NCI-H2107 treated with DMSO at 0.1 percent for 48 hours (cell line): ENCODE results near the gene ARNT2.

Source experiments
- DNase-seq: peaks from one replicate; lab custom pipeline; 2025; ENCODE audit not compliant: unreplicated experiment; lab: John Stamatoyannopoulos, UW

Gene ARNT2

DNA sequence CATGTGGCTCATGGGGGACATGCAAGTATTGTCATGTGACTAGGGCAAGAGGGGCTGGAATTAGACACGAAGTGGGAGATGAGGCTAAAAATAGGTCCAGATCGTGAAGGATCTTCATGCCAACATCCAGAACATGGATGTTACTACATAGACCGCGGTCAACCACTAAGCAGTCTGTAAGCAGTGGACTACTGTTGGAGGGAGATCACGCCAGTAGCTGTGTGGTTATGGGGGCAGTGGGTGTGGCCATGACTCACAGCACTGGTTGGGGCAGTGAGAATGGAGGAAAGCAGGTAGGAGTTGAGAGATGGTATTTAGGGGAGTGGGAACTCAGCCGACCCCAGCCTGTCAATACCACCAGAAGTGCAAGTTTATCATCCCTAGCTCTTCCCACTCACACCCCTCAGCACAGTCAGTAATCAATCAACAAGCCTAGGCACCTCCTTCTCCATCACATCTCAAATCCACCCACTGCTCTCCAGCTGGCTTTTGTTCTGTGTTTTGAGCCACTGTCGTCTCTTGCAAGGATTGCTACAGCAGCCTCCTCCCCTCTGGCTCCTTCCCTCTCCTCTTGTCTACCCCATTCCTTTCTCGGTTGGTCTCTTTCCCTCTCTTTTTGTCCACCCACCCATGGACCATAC is 183.8 kb downstream of the ARNT2 start:
- no peak for DNase-seq

DNA sequence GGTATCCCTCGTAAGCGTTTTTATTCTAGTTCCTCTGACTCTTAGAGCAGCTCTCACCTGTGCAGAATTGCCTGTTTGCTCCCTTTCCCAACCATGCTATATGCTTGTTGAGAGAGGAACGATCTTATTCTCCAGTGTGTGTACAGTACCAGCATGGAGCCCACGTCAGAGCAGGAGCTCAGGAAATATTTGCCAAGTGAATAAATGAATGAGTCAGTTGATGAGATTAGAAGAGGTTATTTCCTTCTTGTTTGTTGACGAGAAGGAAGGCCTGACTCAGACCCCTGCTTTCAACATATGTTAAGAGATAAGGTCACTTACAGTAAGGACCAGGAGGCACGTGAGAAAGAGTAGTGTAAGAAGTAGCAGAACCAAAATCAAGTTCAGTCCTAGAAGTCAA is 184.6 kb downstream of the ARNT2 start:
- DNase-seq, result no peak

DNA sequence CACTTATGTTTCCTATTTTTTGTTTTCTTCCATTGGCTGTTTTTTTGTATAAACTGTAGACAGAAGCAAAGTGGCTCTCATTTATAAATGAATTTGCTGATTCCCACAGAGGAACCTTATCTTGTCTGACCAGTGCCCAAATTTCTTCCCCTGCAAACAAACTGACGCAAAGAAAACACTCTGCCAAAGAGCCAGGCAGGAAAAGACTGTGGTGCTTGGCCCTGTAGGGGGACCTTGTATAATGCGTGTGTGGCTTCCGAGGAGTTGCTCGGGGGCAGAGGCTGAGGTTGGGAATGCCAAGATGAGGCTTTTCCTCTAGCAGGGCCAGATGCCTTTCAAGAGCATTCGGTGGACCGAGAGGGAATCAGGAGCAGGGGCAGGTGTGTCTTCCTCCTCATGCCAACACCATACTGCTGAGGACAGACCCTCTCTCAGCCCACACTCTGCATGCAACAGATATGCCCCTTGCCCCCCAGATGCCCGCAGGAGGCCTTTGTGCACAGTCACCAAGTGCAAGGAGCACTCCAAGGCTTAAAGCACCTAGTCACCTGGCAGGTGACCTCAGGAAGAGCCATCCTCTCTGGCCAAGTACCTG is 186.7 kb downstream of the ARNT2 start:
- DNase-seq, result no peak

DNA sequence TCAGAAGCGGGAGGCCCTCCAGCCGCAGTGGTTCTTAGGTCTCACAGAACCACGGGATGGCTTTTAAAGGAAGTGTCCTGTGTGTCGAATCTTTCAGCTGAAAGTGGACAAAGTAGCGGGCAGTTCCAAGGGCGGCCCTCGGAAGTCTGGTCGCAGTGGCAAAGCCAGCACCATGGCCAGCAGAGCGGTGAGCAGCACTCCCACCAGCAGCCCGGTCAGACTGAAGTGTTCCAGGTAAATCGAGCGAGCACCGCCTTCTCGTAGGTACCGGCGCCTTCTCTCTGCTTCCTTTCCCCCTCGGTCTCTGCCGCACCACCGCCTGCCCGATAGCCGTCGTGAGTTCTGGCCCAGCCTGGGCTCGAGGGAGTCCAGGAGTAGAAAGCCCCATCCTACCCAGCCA is 187.3 kb downstream of the ARNT2 start:
- no peak for DNase-seq

DNA sequence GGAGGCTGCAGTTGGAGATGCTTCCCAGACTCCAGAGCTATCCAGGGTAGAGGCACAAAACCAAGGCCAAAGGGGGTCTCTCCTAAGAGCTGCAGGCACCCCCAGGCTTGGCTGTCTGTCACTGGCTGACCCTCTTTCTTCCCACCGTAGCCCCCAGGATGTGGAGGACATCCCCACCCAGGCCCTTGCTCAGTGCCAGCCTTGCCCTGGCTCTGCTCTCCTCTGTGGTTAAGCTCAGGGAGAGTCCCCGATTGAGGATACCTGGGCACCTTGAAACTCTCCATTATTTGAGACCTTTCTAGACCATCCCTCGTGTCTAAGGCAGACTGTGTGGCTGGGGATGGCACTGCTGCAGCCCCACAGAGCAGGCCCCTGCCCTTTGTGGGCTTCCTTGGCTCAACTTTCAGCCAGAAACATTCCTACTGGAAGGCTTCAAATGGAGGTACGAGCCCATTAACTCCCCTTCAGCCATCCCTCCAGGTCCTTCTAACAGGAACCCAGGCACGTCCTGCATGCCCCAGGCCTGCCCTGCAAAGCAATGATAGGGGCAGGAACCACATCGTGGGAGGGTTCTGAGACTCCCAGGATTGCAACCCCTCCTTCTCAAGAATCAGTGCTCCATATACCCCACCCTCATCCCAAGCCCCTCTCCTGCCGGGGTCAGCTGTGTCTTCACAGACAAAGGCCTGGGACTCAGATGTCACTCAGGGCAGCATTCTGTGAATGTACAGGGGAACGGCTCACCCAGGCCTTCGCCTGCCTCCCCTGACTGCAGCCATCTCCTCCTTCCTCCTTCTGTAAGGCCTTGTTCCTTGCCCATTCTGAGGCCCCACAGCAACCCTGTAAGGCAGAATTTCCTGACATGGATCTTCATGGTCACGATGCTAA is 188.0 kb downstream of the ARNT2 start:
- no peak for DNase-seq

DNA sequence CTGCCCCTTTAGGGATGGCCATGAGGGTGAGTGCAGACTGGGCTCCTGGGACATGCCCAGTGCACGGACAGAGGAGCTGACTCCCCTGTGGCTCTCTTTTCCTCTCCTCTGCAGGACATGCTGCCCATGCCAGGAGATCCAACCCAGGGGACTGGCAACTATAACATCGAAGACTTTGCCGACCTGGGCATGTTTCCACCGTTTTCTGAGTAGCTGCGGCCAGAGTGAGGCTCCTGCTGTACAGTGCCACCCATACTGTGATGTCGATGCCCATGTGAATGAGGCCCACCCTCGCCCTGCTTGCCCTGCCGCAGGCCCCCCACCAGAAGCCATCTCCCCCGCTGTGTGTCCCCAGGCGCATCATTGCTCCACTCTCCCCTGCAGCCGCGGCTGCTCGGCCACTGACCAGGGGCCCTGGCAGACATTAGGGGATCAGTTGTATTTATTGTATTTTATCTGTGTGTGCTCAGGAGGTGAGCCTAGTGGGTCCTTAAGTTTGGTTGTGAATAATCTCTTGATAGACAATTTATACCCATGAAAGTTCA is 189.4 kb downstream of the ARNT2 start:
- DNase-seq, result no peak

GRCh38 chr15:80594091-80594889 is 190.1 kb downstream of the ARNT2 start:
- DNase-seq, result no peak

DNA sequence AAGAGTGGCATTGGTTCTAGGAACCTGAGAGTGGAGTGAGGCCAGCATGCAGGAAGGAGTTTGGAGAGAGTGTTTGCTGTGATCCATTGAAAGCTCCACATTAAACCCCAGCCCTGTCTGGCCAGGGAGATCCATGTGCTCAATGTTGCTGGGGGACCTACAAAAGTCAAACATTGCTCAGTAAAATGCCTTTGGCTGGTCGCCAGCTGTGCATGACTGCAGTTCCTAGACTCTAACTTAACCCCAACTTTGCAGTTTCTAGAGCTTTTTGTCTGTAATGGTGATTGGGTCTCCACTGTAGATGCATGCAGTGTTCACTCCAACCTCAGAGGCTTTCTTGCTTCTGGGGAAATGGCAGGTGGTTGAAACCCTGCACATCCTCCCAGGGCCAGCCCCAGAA is 191.2 kb downstream of the ARNT2 start:
- DNase-seq, result no peak

DNA sequence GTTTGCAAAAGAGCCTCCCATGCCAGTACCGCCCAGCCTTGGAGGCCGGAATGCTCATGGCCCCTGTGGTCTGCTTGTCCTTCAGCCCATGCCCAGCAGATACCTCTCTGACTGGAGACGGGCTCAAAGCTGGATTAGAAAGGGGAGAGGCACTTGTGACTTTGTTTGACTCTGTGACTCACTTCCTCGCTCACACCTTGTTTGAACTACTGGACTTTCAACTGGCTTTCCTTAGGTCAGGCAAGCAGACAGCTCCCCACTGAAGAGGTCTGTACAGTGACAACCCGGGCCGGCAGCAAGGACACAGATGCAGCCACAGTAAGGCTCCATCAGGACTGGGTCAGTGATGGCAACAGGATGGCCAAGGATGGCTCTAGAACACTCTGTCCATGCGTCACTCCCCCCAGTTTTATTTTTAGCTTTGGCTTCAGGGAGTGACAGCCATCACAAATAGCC is 192.4 kb downstream of the ARNT2 start:
- DNase-seq, result no peak

GRCh38 chr15:80597076-80597475 is 192.9 kb downstream of the ARNT2 start:
- no peak for DNase-seq

DNA sequence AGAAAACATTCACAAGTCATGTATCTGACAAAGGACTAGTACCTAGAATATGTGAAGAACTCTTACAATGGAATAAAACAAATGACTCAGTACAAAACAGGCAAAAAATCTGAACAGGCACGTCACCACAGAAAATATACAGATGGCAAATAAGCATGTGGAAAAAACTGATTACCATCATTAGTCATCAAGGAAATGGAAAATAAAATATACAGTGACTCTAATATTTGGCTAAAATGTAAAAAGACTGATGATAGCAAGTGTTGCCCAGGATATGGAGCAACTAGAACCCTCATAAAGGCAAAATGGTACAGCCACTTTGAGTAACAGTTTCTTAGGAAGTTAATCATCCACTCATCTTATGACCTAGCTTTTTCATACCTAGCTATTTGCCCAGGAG is 195.2 kb downstream of the ARNT2 start:
- DNase-seq, result no peak

GRCh38 chr15:80600626-80601025 is 196.4 kb downstream of the ARNT2 start:
- DNase-seq, result no peak

DNA sequence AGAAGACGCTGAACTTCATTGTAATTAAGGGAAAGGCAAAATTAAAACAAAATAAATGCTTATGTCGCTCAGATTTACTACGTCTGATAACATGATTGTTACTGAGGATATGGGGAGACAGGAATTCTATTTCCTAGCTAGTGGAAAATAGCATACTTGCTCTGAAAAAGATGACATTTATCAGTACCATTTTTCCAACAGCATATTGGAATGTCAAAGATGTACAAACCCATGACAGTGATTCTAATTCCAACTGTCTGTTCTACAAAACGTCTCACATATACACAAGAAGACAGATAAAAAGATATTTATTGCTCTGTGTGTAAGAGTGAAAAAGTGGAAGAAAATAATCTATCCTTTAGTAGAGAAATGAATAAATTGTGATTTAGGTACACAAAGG is 197.1 kb downstream of the ARNT2 start:
- no peak for DNase-seq

DNA sequence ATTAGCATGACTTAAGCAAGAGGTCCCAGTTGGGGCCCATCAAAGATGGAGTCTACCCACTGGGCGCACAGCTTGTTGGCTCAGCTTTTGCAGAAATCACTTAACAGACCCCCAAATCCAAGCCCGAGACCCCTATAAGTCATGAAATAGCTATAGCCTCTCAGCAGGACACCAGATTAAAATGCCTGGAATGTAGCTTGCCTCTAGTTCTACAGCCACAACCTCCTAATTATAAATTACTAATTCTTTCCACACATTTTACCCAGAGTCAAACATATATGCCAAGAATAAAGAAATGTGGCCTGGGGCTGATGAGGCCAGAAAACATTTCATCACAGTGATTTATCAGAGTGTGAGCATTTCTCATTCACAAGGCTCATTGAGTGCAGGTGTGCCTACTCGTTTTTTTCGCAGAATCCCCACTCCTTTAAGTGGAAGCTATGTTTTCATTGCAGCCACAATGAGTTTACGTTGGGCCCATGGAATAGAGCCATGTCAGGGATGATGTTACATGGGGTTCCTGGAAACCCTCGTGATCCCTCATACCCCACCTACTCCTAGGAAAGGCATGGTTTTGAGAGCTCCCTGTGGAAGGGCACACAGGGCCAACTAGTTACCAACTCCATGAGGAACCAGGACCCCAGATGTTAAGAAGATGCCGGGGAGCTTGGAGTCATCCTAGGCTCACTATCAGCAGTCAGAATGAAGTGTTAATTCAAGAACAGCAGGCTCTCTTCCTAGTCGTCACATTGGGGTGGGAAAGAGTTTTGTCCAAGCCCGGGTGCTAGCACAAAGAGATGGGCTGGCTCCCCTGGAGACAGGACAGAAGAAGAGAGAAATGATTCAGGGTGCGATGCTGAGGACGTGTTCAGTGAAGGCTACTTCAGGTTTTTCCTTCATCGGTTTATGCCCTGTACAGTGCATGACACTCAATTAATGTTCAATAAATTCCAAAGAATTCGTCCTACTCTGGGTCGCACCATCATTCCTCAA is 200.7 kb downstream of the ARNT2 start:
- no peak for DNase-seq

DNA sequence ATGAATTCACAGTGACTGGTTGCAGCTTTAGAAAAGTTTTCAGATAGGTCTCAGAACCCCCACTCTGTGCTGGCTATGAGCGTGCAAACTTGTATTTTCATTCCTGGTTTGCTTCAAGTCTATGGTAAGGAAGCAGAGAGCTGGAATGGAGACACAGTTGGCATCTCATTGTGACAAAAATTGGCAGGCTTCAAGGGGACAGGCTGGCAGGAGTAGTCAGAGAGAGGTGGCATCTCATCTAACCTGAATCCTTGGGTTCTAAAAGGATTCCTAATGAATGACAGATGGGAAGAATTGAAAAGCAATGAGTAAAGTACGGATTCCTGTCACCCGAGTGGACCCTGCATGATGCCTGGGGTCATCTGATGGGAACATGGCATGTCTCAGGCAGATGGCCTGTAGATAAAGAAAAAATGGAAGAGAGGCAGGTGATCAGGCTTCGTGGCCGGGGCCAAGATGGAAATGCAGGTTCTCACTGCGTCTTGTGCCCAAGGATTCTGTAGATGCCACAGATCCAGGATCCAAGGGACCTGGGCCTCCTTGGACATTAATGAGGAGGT is 201.5 kb downstream of the ARNT2 start:
- no peak for DNase-seq

GRCh38 chr15:80606511-80607071 is 202.4 kb downstream of the ARNT2 start:
- DNase-seq, result no peak

GRCh38 chr15:80607287-80607980 is 203.3 kb downstream of the ARNT2 start:
- no peak for DNase-seq

DNA sequence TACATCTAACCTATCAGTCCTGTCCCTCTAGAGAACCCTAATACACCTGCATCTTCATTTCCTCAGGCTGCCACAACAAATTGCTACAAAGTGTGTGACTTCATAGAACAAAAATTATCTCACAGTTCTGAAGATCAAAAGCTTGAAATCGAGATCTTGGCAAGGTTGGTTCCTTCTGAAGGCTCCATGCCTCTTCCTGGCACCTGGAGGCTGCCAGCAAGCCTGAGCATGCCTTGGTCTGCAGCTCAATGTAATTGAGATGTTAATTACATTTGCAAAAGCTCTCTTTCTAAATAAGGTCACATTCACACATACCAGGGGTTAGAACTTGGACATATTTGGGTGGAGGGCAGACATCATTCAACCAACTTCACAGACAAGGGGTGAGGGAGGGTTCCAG is 204.5 kb downstream of the ARNT2 start:
- no peak for DNase-seq

DNA sequence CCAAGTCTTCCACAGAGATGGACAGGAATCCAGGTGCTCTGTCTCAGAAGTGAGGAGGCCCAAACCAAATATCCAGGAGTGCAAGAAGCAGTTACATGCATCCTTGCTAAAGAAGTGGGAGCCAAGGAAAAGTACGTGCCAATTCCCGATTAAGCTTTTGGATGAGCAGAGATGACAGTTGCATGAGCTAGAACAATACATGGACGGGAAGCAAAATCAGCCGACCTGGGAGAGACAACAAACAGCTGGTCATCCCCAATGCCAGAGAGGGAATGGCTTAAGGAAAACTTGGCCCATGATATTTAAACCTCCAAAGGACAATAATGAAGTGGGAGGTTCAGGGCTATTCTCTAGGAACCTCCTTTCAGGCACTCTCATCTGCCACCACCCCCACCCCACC is 204.9 kb downstream of the ARNT2 start:
- DNase-seq, result no peak
